OCI-LY7 (cell line): ENCODE measurements around the gene BCL2L13. TPM values are rescaled to one million over a fixed set of nuclear protein-coding genes. Genes with fewer than 3 reads are reported as not detected.

ENCODE experiments used
- BruUV-seq: library from RNA; stranded (reverse); fragments of 400-500 nt; replicated peaks from 2 replicates; lab custom pipeline; 2021; lab: Mats Ljungman, UMichigan
- CTCF ChIA-PET: fragments of 300-600 bp; sonication (Branson Sonifier 250); formaldehyde crosslinking; loops from one replicate; lab custom pipeline; 2022; ENCODE audit warnings: antibody characterized with exemption; ENCODE audit not compliant: unreplicated experiment; lab: Charles Lee
- POLR2A ChIA-PET: fragments of 300-600 bp; sonication (Branson Sonifier 250); formaldehyde crosslinking; loops from one replicate; lab custom pipeline; 2022; ENCODE audit warnings: antibody characterized with exemption; lab: Charles Lee
- DNase-seq: peaks from one replicate; pipeline ENCODE4 v3.0.0-alpha.2; 2015; ENCODE audit warnings: low spot score
- H2AFZ ChIP-seq: fragments of 200-600 bp; sonication (generic), shearing (Covaris generic); 2 replicates; pipeline ENCODE4 v1.6.1; 2014; ENCODE audit warnings: mild to moderate bottlenecking, antibody characterized with exemption, low read length, moderate library complexity
- H3K27ac ChIP-seq: fragments of 200-600 bp; sonication (generic); 2 replicates; pipeline ENCODE4 v1.5.1; 2014; ENCODE audit warnings: mixed run types, low read depth, mild to moderate bottlenecking, moderate library complexity, low read length, inconsistent platforms; ENCODE audit not compliant: poor library complexity, severe bottlenecking
- H3K36me3 ChIP-seq: fragments of 200-600 bp; sonication (generic); 2 replicates; pipeline ENCODE4 v1.6.1; 2014; ENCODE audit warnings: mild to moderate bottlenecking, antibody characterized with exemption, low read length, moderate library complexity, mixed read lengths; ENCODE audit not compliant: insufficient read depth
- H3K4me1 ChIP-seq: fragments of 200-600 bp; sonication (generic); 2 replicates; pipeline ENCODE4 v1.5.1; 2014; ENCODE audit warnings: mild to moderate bottlenecking, low read length; ENCODE audit not compliant: insufficient read depth, poor library complexity, severe bottlenecking
- H3K4me2 ChIP-seq: fragments of 200-600 bp; sonication (generic); 2 replicates; pipeline ENCODE4 v1.6.1; 2014; ENCODE audit warnings: mild to moderate bottlenecking, low read length
- H3K4me3 ChIP-seq: fragments of 200-600 bp; sonication (generic); 2 replicates; pipeline ENCODE4 v1.5.1; 2014; ENCODE audit warnings: mild to moderate bottlenecking, low read depth, low read length; ENCODE audit not compliant: poor library complexity, severe bottlenecking
- H3K79me2 ChIP-seq: fragments of 200-600 bp; sonication (generic); 2 replicates; pipeline ENCODE4 v1.6.1; 2016; ENCODE audit warnings: low read depth, mild to moderate bottlenecking, low read length, moderate library complexity, mixed read lengths; ENCODE audit not compliant: insufficient read depth
- H3K9me2 ChIP-seq: fragments of 200-600 bp; sonication (generic); 2 replicates; pipeline ENCODE4 v1.6.1; 2016; ENCODE audit warnings: mild to moderate bottlenecking, low read length, mixed read lengths; ENCODE audit not compliant: insufficient read depth
- H3K9me3 ChIP-seq: fragments of 200-600 bp; sonication (generic); 2 replicates; pipeline ENCODE4 v1.6.1; 2014; ENCODE audit warnings: mild to moderate bottlenecking, mixed run types, low read length, mixed read lengths
- H4K20me1 ChIP-seq: fragments of 200-600 bp; sonication (generic); 2 replicates; pipeline ENCODE4 v1.6.1; 2014; ENCODE audit warnings: mild to moderate bottlenecking, antibody characterized with exemption, low read length, moderate library complexity, mixed read lengths; ENCODE audit not compliant: insufficient read depth
- EZH2phosphoT487 ChIP-seq: fragments of 200-600 bp; sonication (generic); IDR thresholded peaks from 2 replicates; pipeline ENCODE4 v1.6.1; 2018; ENCODE audit warnings: low read depth, borderline replicate concordance, mild to moderate bottlenecking, mixed run types, antibody characterized with exemption, low read length, moderate library complexity, mixed read lengths
- intact Hi-C: fragments of 100-400 bp; cut with micrococcal nuclease; formaldehyde crosslinking; loops from one replicate; pipeline ENCODE4 v1.10.0; 2022; ENCODE audit not compliant: unreplicated experiment
- total RNA-seq, 2 experiments: library from RNA; depleted of rRNA in 1 of 2; stranded (reverse); fragments of >200 nt in 1 of 2; shearing (Covaris generic) in 1 of 2; gene quantifications; 2 replicates each; pipeline ENCODE4 v1.2.3, GENCODE V29; 2014 to 2022
- TF ChIP-seq, protein P1 (sequence below): fragments of 200-600 bp; sonication (generic); conservative IDR thresholded peaks from 2 replicates; pipeline ENCODE4 v1.5.1; 2014; ENCODE audit warnings: mild to moderate bottlenecking, antibody characterized with exemption, low read length, moderate library complexity, mixed read lengths

Gene BCL2L13
- total RNA-seq, 2 experiments from 2014 or later: 25.2 to 38.3 TPM

DNA sequence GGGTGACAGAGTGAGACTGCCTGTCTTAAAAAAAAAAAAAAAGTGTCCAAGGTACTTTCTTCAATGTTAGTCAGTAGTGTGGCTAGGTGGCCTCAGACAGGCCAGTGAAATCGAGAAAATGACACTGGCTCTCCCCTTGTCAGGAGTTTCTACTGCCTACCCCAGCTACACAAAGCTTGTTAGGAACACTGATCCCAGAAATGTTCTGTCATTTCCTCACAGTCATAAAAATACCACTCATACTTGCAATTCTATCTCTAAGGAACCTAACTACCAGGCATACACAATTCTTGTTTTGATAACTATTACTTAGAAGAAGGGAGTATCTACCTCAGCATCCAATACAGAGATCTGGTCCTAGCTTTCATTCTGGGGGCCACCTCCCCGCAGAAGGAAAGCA, 41.3 kb upstream of the BCL2L13 start:
- Histone ChIP-seq H3K4me2 (no peak overlapping the region), H4K20me1 (no peaks in the 10 kb centered on the region), H3K27ac (no peak overlapping the region), H3K9me2 (no peaks in the 10 kb centered on the region), H2AFZ (no peak overlapping the region), H3K4me3 (no peak overlapping the region), H3K36me3 (peaks cover 79% of the 10 kb centered on the region), H3K4me1 (peaks cover 36% of the 10 kb centered on the region), H3K79me2 (peaks cover 16% of the 10 kb centered on the region; the same call in 1 of the 2 replicates), H3K9me3 (peaks cover 17% of the 10 kb centered on the region)
- POLR2A ChIA-PET: no interaction called here
- no peak for DNase-seq
- BruUV-seq: no TSS peak
- intact Hi-C loops: no loop called here
- CTCF ChIA-PET: no interaction called here
- TF ChIP-seq EZH2phosphoT487: no peak
- TF ChIP-seq, protein P1, sequence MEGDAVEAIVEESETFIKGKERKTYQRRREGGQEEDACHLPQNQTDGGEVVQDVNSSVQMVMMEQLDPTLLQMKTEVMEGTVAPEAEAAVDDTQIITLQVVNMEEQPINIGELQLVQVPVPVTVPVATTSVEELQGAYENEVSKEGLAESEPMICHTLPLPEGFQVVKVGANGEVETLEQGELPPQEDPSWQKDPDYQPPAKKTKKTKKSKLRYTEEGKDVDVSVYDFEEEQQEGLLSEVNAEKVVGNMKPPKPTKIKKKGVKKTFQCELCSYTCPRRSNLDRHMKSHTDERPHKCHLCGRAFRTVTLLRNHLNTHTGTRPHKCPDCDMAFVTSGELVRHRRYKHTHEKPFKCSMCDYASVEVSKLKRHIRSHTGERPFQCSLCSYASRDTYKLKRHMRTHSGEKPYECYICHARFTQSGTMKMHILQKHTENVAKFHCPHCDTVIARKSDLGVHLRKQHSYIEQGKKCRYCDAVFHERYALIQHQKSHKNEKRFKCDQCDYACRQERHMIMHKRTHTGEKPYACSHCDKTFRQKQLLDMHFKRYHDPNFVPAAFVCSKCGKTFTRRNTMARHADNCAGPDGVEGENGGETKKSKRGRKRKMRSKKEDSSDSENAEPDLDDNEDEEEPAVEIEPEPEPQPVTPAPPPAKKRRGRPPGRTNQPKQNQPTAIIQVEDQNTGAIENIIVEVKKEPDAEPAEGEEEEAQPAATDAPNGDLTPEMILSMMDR: no peak

- H3K36me3 ChIP-seq: peaks cover 75% of the 10 kb centered on the region
- ChIA-PET POLR2A (interaction anchor here (0.6 to 1.0 kb wide), 2 partner anchors 12 to 52 kb away, joined by 3 to 4 read pairs; no protein-coding TSS in a partner anchor), CTCF (no interaction called here)
These were observed 40.2 kb upstream of the BCL2L13 start for GRCh38 chr22:17598318-17598717.

DNA sequence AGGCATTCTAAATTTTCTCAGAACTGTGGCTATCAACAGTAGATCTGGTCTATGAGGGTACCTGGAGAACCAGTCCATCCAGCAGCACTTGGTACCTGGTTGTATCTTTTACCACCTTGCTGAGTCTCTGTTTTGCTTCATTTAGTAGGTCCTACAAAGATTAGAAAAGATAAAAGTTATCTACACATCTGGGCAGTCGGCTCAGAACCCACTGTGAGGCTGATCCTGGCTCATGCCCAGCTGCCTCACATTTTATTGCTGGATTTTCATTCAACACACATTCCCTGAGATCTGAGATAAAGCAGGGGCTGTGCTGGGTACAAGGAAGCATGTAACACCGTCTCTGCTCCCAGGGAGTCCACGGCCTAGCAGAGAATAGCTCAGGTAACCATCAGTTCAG, 37.5 kb upstream of the BCL2L13 start:
- TF ChIP-seq EZH2phosphoT487: no peak
- TF ChIP-seq, protein P1: no peak
- BruUV-seq: no TSS peak
- DNase-seq: no peak
- Histone ChIP-seq H3K4me1 (peaks cover 2% of the 10 kb centered on the region), H2AFZ (no peak overlapping the region), H3K79me2 (no peaks in the 10 kb centered on the region), H3K9me3 (peaks cover 17% of the 10 kb centered on the region), H3K27ac (no peak overlapping the region), H3K9me2 (no peaks in the 10 kb centered on the region), H4K20me1 (no peaks in the 10 kb centered on the region), H3K4me3 (no peak overlapping the region), H3K4me2 (no peak overlapping the region), H3K36me3 (peaks cover 71% of the 10 kb centered on the region)
- POLR2A ChIA-PET: interaction anchor here (0.6 kb wide), 2 partner anchors 32 to 454 kb away, joined by 3 to 10 read pairs; no protein-coding TSS in a partner anchor
- intact Hi-C loops: no loop called here
- CTCF ChIA-PET: no interaction called here

More at GRCh38 chr22:17598318-17598717, 40.2 kb upstream of the BCL2L13 start:
- no TSS peak for BruUV-seq
- no peaks in the 10 kb centered on the region for H3K9me2 ChIP-seq
- no peak for TF ChIP-seq EZH2phosphoT487
- TF ChIP-seq, protein P1: no peak
- no peak overlapping the region for H3K27ac ChIP-seq
- no peak overlapping the region for H2AFZ ChIP-seq
- no peak overlapping the region for H3K4me3 ChIP-seq
- no peak overlapping the region for H3K4me2 ChIP-seq
- no peaks in the 10 kb centered on the region for H4K20me1 ChIP-seq
- DNase-seq: no peak
- peaks cover 11% of the 10 kb centered on the region; the same call in 1 of the 2 replicates for H3K79me2 ChIP-seq
- peaks cover 25% of the 10 kb centered on the region for H3K4me1 ChIP-seq
- intact Hi-C loops: no loop called here
- H3K9me3 ChIP-seq: peaks cover 17% of the 10 kb centered on the region
